T-cell (primary cell): ENCODE data around the gene ATP9B. TPM values are rescaled to one million over a fixed set of nuclear protein-coding genes. Genes with fewer than 3 reads are reported as not detected.
"Not testable (repeated sequence)": the region's sequence is repeated elsewhere in the genome, so short reads cannot be mapped to it uniquely, and the experiment has no call there.

Experiments
- ATAC-seq, 4 experiments: fragments of 200-7000 bp in 3 of 4; fragments of 150-1000 bp in 1 of 4; cut with Tn5 transposase; replicated peaks in 1 of 4; 1 replicate in 3 of 4; 2 replicates in 1 of 4; pipeline ENCODE4 v1.10.0; 2021; ENCODE audit warnings: moderate library complexity in 3 of 4, mild to moderate bottlenecking in 2 of 4, moderate number of reproducible peaks in 1 of 4
- CTCF ChIA-PET, 2 donors: fragments of 300-600 bp; sonication (Branson Sonifier 250); formaldehyde crosslinking; loops; one replicate each; lab custom pipeline; 2022; ENCODE audit warnings: antibody characterized with exemption in 2 of 2; lab: Charles Lee
- POLR2A ChIA-PET, 2 donors: fragments of 300-600 bp; sonication (Branson Sonifier 250); formaldehyde crosslinking; loops; one replicate each; lab custom pipeline; 2022; ENCODE audit warnings: antibody characterized with exemption in 2 of 2; lab: Charles Lee
- DNase-seq, 35 experiments: peaks; one replicate each; pipeline versions ENCODE4 v3.0.0 to v3.0.0-alpha.2; 2013 to 2023
- H3K27ac ChIP-seq: one replicate; pipeline ENCODE4 v1.5.1; 2013; ENCODE audit warnings: low read length
- H3K27me3 ChIP-seq, 2 experiments: replicated peaks in 1 of 2; 1 replicate in 1 of 2; 2 replicates in 1 of 2; pipeline versions ENCODE4 v1.6.1 to v1.7.0; 2013; ENCODE audit warnings: low read length in 1 of 2, mixed read lengths in 1 of 2; ENCODE audit not compliant: control insufficient read depth in 2 of 2, insufficient read depth in 2 of 2; ENCODE audit errors: extremely low read depth in 1 of 2
- H3K36me3 ChIP-seq, 2 donors: 1 replicate in 1 of 2; 2 replicates in 1 of 2; pipeline versions ENCODE4 v1.6.1 to v1.7.0; 2013; ENCODE audit warnings: low read length in 1 of 2; ENCODE audit not compliant: control insufficient read depth in 2 of 2, insufficient read depth in 1 of 2; ENCODE audit errors: extremely low read depth in 1 of 2
- H3K4me1 ChIP-seq, 2 experiments: 1 replicate in 1 of 2; 2 replicates in 1 of 2; pipeline versions ENCODE4 v1.6.1 to v1.7.0; 2013; ENCODE audit warnings: low read length in 2 of 2, mixed read lengths in 1 of 2; ENCODE audit not compliant: insufficient read depth in 2 of 2, control insufficient read depth in 1 of 2; ENCODE audit errors: extremely low read depth in 1 of 2
- H3K4me3 ChIP-seq, 2 donors: 1 replicate in 1 of 2; 2 replicates in 1 of 2; pipeline versions ENCODE4 v1.5.1 to v1.7.0; 2013; ENCODE audit warnings: mild to moderate bottlenecking in 2 of 2, low read length in 1 of 2, moderate library complexity in 1 of 2; ENCODE audit not compliant: control insufficient read depth in 1 of 2; ENCODE audit errors: extremely low read depth in 1 of 2
- H3K9me3 ChIP-seq: 2 replicates; pipeline ENCODE4 v1.7.0; 2013
- H3K27ac Mint-ChIP-seq, 2 donors: one replicate each; pipeline ENCODE4 v1.8.0; 2020 to 2021; ENCODE audit warnings: mild to moderate bottlenecking in 2 of 2, mixed read lengths in 2 of 2
- H3K27me3 Mint-ChIP-seq, 2 donors: one replicate each; pipeline ENCODE4 v1.8.0; 2021 to 2022; ENCODE audit warnings: mixed read lengths in 2 of 2
- H3K36me3 Mint-ChIP-seq: one replicate; pipeline ENCODE4 v1.8.0; 2021; ENCODE audit warnings: mixed read lengths
- H3K4me1 Mint-ChIP-seq, 3 donors: one replicate each; pipeline ENCODE4 v1.8.0; 2020 to 2022; ENCODE audit warnings: mixed read lengths in 3 of 3, mild to moderate bottlenecking in 1 of 3
- H3K4me3 Mint-ChIP-seq, 3 donors: one replicate each; pipeline ENCODE4 v1.8.0; 2020 to 2022; ENCODE audit warnings: mild to moderate bottlenecking in 3 of 3, mixed read lengths in 3 of 3, moderate library complexity in 3 of 3
- H3K9me3 Mint-ChIP-seq, 3 donors: one replicate each; pipeline ENCODE4 v1.8.0; 2020 to 2022; ENCODE audit warnings: mixed read lengths in 3 of 3
- WGBS: methylation state at CpG from one replicate; pipeline ENCODE4 v1.1.5; 2013; ENCODE audit warnings: missing lambda C conversion rate; ENCODE audit not compliant: insufficient coverage; 5-methylcytosine and 5-hydroxymethylcytosine counted together
- total RNA-seq, 35 experiments: library from RNA in 6 of 35; stranded (reverse) in 6 of 35; fragments of 120-200 nt in 1 of 35; gene quantifications; one replicate each; pipeline versions ENCODE4 v1.2.1 to v1.2.4 and lab custom pipeline; 2013 to 2026

ATP9B gene
- total RNA-seq, 5 donors from 2014 or later (not counting 1 experiment from before 2014, with no cell fraction given) = 54.1 to 95.2 (median 65.4) TPM

- 100% methylated on average over 1 of the region's 3 CpGs for WGBS
- Mint-ChIP-seq H3K27ac (no peak overlapping the region), H3K4me1 (peaks cover 68 to 77% (median 73%) of the 10 kb centered on the region in 3 donors), H3K9me3 (peaks cover 0 to 2% (median 0%) of the 10 kb centered on the region in 3 donors), H3K36me3 (peaks cover 23% of the 10 kb centered on the region), H3K4me3 (peak overlapping the region; percentile 10 to 89 (median 85)), H3K27me3 (no peaks in the 10 kb centered on the region)
- Histone ChIP-seq H3K27me3 (no peaks in the 10 kb centered on the region), H3K4me3 (no peak overlapping the region), H3K4me1 (peaks cover 19 to 20% of the 10 kb centered on the region in 2 experiments), H3K9me3 (no peaks in the 10 kb centered on the region), H3K27ac (no peak overlapping the region), H3K36me3 (no peaks in the 10 kb centered on the region)
- ATAC-seq (no peak), DNase-seq (no peak)
- ChIA-PET POLR2A (interaction anchor here in 1 of 2 donors (0.6 kb wide), 1 partner anchor 22 kb away, joined by 5 read pairs; no protein-coding TSS in a partner anchor), CTCF (no interaction called here)
Measured at GRCh38 chr18:79071503-79072210, 2.5 kb downstream of the ATP9B start.

GRCh38 chr18:79072655-79073054 lies 3.5 kb downstream of the ATP9B start:
- peaks cover 20 to 21% of the 10 kb centered on the region in 2 experiments for H3K4me1 ChIP-seq
- H3K36me3 Mint-ChIP-seq = peaks cover 18% of the 10 kb centered on the region

DNA sequence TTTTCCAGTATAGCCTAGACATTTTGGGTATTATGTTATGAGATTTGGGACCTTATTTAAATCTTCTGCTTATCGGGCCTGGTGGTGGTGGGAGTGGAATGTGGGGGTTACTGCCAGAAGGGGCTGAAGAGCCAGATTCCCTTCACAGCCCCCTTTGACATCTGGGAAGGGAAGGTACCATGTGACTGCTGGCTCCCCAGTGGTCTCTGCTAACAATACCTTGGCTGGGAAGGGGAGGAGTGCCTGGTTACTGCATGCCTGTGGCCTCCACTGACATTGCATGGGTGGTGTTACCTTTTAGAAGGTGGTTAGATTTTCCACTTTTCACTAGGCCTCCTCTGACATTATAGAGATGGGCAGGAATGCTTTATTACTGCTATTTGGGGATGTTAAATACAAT lies 8.0 kb downstream of the ATP9B start:
- ATAC-seq (no peak), DNase-seq (no peak)
- H3K36me3 Mint-ChIP-seq = peaks cover 58% of the 10 kb centered on the region
- ChIA-PET CTCF (no interaction called here), POLR2A (no interaction called here)
- H3K4me1 Mint-ChIP-seq = peaks cover 78 to 87% (median 83%) of the 10 kb centered on the region in 3 donors
- H3K4me1 ChIP-seq = peaks cover 2 to 7% of the 10 kb centered on the region in 2 experiments
- peak overlapping the region in 1 of 3 donors; percentile 22 for H3K4me3 Mint-ChIP-seq
- H3K27me3 ChIP-seq = no peaks in the 10 kb centered on the region
- H3K27ac Mint-ChIP-seq = peak overlapping the region in 1 of 2 donors; percentile 17
- H3K9me3 Mint-ChIP-seq = peaks cover 0 to 7% (median 3%) of the 10 kb centered on the region in 3 donors
- WGBS = 83% methylated on average over 1 of the region's 1 CpG
- H3K27ac ChIP-seq = no peak overlapping the region
- no peaks in the 10 kb centered on the region for H3K9me3 ChIP-seq
- no peaks in the 10 kb centered on the region for H3K36me3 ChIP-seq
- no peak overlapping the region for H3K4me3 ChIP-seq
- H3K27me3 Mint-ChIP-seq = no peaks in the 10 kb centered on the region

More at GRCh38 chr18:79072655-79073054, 3.5 kb downstream of the ATP9B start:
- H3K9me3 Mint-ChIP-seq, POLR2A ChIA-PET, H3K27ac ChIP-seq, H3K4me3 ChIP-seq, DNase-seq, H3K27me3 ChIP-seq, CTCF ChIA-PET, H3K9me3 ChIP-seq, H3K27me3 Mint-ChIP-seq, H3K36me3 ChIP-seq, H3K27ac Mint-ChIP-seq, ATAC-seq: not testable (repeated sequence)
- 97% methylated on average over 14 of the region's 27 CpGs for WGBS
- H3K4me3 Mint-ChIP-seq = peak overlapping the region in 1 of 3 donors; percentile 23
- H3K4me1 Mint-ChIP-seq = peaks cover 67 to 76% (median 75%) of the 10 kb centered on the region in 3 donors

- H3K4me3 Mint-ChIP-seq, H3K36me3 ChIP-seq, H3K27ac Mint-ChIP-seq, H3K27ac ChIP-seq, ATAC-seq, CTCF ChIA-PET, POLR2A ChIA-PET, H3K9me3 Mint-ChIP-seq, DNase-seq, H3K4me3 ChIP-seq, H3K27me3 Mint-ChIP-seq, H3K27me3 ChIP-seq, H3K9me3 ChIP-seq: not testable (repeated sequence)
- peaks cover 59% of the 10 kb centered on the region for H3K36me3 Mint-ChIP-seq
- H3K4me1 ChIP-seq = peaks cover 2 to 10% of the 10 kb centered on the region in 2 experiments
- WGBS = no CpG with 5 or more reads among the region's 5 CpGs
- H3K4me1 Mint-ChIP-seq = peaks cover 73 to 85% (median 75%) of the 10 kb centered on the region in 3 donors
Measured at GRCh38 chr18:79078791-79079190, 9.6 kb downstream of the ATP9B start.

DNA sequence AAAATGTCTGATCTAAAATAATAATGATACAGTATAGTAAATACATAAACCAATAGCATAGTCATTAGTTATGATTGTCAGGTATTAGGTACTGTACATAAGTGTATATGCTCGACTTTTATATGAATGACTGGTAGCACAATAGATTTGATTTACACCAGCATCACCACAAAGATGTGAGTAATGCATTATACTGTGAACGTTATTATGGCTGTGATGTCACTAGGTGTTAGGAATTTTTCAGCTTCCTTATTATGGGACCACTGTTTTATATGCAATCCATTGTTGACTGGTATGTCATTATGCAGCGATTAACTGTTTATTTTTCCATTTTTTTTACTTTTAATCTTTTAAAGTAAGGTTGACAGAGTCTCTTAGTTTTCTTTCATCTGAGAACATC lies 23.7 kb downstream of the ATP9B start:
- CTCF ChIA-PET = no interaction called here
- H3K4me1 Mint-ChIP-seq = peaks cover 56 to 65% (median 58%) of the 10 kb centered on the region in 3 donors

GRCh38 chr18:79093986-79094385 lies 24.8 kb downstream of the ATP9B start:
- H3K4me1 Mint-ChIP-seq = peaks cover 50 to 58% (median 57%) of the 10 kb centered on the region in 3 donors
- no peaks in the 10 kb centered on the region for H3K27me3 ChIP-seq
- no peak overlapping the region for H3K27ac Mint-ChIP-seq
- no peak overlapping the region for H3K4me3 Mint-ChIP-seq
- peaks cover 2 to 9% of the 10 kb centered on the region in 2 experiments for H3K4me1 ChIP-seq
- no peak overlapping the region for H3K4me3 ChIP-seq
- H3K9me3 ChIP-seq = peaks cover 4% of the 10 kb centered on the region
- H3K27me3 Mint-ChIP-seq = no peaks in the 10 kb centered on the region
- peaks cover 3 to 20% (median 5%) of the 10 kb centered on the region in 3 donors for H3K9me3 Mint-ChIP-seq
- ATAC-seq = no peak
- WGBS = 77% methylated on average over 3 of the region's 3 CpGs
- H3K27ac ChIP-seq = no peak overlapping the region
- no peak for DNase-seq
- peaks cover 49% of the 10 kb centered on the region for H3K36me3 Mint-ChIP-seq
- H3K36me3 ChIP-seq = peaks cover 5 to 7% of the 10 kb centered on the region in 2 donors
- POLR2A ChIA-PET = no interaction called here
- CTCF ChIA-PET = interaction anchor here in 1 of 2 donors (0.6 kb wide), 1 partner anchor 111 kb away, joined by 3 read pairs; no protein-coding TSS in a partner anchor

More for the DNA sequence above, 23.7 kb downstream of the ATP9B start:
- no CpG with 5 or more reads among the region's 3 CpGs for WGBS
- Histone ChIP-seq H3K4me3 (no peak overlapping the region), H3K27ac (no peak overlapping the region), H3K4me1 (peaks cover 2 to 9% of the 10 kb centered on the region in 2 experiments), H3K27me3 (no peaks in the 10 kb centered on the region), H3K9me3 (peaks cover 4% of the 10 kb centered on the region), H3K36me3 (peaks cover 7 to 11% of the 10 kb centered on the region in 2 donors)
- no peak for ATAC-seq
- DNase-seq = no peak
- POLR2A ChIA-PET = no interaction called here
- Mint-ChIP-seq H3K4me3 (no peak overlapping the region), H3K9me3 (peaks cover 3 to 15% (median 5%) of the 10 kb centered on the region in 3 donors), H3K36me3 (peaks cover 49% of the 10 kb centered on the region), H3K27me3 (no peaks in the 10 kb centered on the region), H3K27ac (no peak overlapping the region)
